Tibial artery (tissue), 4 donors: ENCODE measurements around the gene GPRC5D.

Experiments
- DNase-seq, 2 donors: peaks; one replicate each; pipeline ENCODE4 v3.0.0-alpha.2; 2019
- H3K27ac ChIP-seq, 2 donors: fragments of 200-600 bp; sonication (generic) in 1 of 2; 1 replicate in 1 of 2; 2 replicates in 1 of 2; pipeline ENCODE4 v1.5.1; 2018 to 2019; ENCODE audit warnings: mild to moderate bottlenecking in 1 of 2
- H3K27me3 ChIP-seq, 2 donors: fragments of 200-600 bp; sonication (generic) in 1 of 2; one replicate each; pipeline versions ENCODE4 v1.5.1 to v1.6.0; 2016 to 2019
- H3K36me3 ChIP-seq, 3 donors: fragments of 200-600 bp; sonication (generic) in 2 of 3; one replicate each; pipeline ENCODE4 v1.5.1; 2016 to 2019; ENCODE audit warnings: mild to moderate bottlenecking in 2 of 3
- H3K4me1 ChIP-seq, 4 donors: fragments of 200-600 bp; sonication (generic) in 2 of 4; 1 replicate in 3 of 4; 2 replicates in 1 of 4; pipeline ENCODE4 v1.5.1; 2016 to 2019
- H3K4me3 ChIP-seq, 2 donors: fragments of 200-600 bp; sonication (generic) in 1 of 2; 1 replicate in 1 of 2; 2 replicates in 1 of 2; pipeline ENCODE4 v1.5.1; 2018 to 2019; ENCODE audit warnings: mild to moderate bottlenecking in 2 of 2
- H3K9me3 ChIP-seq, 3 donors: fragments of 200-600 bp; sonication (generic) in 1 of 3; one replicate each; pipeline ENCODE4 v1.5.1; 2016 to 2019
- intact Hi-C: fragments of 100-400 bp; cut with DNase I; formaldehyde crosslinking; loops from one replicate; pipeline ENCODE4 v1.15.0; 2023; ENCODE audit warnings: low total_unique reads
- TF ChIP-seq, protein P1 (sequence below), 2 experiments: fragments of 200-600 bp in 1 of 2; fragments of 450-650 bp in 1 of 2; IDR thresholded peaks; one replicate each; pipeline ENCODE4 v1.5.1; 2017 to 2019; ENCODE audit warnings: antibody characterized with exemption in 2 of 2, mild to moderate bottlenecking in 1 of 2, moderate library complexity in 1 of 2

The GPRC5D gene

DNA sequence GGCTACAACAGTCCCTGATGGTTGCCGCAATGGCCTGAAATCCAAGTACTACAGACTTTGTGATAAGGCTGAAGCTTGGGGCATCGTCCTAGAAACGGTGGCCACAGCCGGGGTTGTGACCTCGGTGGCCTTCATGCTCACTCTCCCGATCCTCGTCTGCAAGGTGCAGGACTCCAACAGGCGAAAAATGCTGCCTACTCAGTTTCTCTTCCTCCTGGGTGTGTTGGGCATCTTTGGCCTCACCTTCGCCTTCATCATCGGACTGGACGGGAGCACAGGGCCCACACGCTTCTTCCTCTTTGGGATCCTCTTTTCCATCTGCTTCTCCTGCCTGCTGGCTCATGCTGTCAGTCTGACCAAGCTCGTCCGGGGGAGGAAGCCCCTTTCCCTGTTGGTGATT lies 43.7 kb downstream of the GPRC5D start:
- peak in 1 of 2 donors; percentile 45 for DNase-seq
- H3K36me3 ChIP-seq, result peaks cover 12 to 28% (median 18%) of the 10 kb centered on the region in 3 donors
- H3K4me3 ChIP-seq, result no peak overlapping the region

DNA sequence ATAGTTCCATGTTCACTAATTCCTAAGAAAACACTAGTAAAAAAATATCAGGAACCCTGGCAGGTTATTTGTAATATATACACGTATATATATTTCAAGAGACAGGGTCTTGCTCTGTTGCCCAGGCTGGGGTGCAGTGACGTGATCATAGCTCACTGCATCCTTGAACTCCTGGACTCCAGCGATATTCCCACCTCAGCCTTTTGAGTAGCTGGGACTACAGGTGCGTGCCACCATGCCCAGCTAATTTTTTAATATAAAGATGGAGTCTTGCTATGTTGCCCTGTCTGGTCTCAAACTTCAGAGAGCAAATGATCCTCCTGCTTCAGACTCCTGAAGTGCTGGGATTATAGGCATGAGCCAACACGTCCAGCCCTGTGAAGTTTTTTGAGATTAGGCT lies 44.4 kb downstream of the GPRC5D start:
- DNase-seq, result peak in 1 of 2 donors; percentile 31
- H3K27me3 ChIP-seq, result no peaks in the 10 kb centered on the region
- no peak overlapping the region for H3K27ac ChIP-seq
- H3K4me1 ChIP-seq, result peaks cover 0 to 40% (median 20%) of the 10 kb centered on the region in 4 donors
- intact Hi-C loops, result no loop called here
- peaks cover 5 to 21% (median 11%) of the 10 kb centered on the region in 3 donors for H3K36me3 ChIP-seq
- no peaks in the 10 kb centered on the region for H3K9me3 ChIP-seq
- TF ChIP-seq, protein P1, sequence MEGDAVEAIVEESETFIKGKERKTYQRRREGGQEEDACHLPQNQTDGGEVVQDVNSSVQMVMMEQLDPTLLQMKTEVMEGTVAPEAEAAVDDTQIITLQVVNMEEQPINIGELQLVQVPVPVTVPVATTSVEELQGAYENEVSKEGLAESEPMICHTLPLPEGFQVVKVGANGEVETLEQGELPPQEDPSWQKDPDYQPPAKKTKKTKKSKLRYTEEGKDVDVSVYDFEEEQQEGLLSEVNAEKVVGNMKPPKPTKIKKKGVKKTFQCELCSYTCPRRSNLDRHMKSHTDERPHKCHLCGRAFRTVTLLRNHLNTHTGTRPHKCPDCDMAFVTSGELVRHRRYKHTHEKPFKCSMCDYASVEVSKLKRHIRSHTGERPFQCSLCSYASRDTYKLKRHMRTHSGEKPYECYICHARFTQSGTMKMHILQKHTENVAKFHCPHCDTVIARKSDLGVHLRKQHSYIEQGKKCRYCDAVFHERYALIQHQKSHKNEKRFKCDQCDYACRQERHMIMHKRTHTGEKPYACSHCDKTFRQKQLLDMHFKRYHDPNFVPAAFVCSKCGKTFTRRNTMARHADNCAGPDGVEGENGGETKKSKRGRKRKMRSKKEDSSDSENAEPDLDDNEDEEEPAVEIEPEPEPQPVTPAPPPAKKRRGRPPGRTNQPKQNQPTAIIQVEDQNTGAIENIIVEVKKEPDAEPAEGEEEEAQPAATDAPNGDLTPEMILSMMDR (IDR thresholded peaks at IDR 0.05), result no peak
- no peak overlapping the region for H3K4me3 ChIP-seq

More for the DNA sequence above, 43.7 kb downstream of the GPRC5D start:
- Histone ChIP-seq H3K27ac (no peak overlapping the region), H3K4me1 (peaks cover 0 to 33% (median 19%) of the 10 kb centered on the region in 4 donors), H3K27me3 (no peaks in the 10 kb centered on the region), H3K9me3 (no peaks in the 10 kb centered on the region)
- intact Hi-C loops, result no loop called here
- TF ChIP-seq, protein P1 (IDR thresholded peaks at IDR 0.05), result no peak

DNA sequence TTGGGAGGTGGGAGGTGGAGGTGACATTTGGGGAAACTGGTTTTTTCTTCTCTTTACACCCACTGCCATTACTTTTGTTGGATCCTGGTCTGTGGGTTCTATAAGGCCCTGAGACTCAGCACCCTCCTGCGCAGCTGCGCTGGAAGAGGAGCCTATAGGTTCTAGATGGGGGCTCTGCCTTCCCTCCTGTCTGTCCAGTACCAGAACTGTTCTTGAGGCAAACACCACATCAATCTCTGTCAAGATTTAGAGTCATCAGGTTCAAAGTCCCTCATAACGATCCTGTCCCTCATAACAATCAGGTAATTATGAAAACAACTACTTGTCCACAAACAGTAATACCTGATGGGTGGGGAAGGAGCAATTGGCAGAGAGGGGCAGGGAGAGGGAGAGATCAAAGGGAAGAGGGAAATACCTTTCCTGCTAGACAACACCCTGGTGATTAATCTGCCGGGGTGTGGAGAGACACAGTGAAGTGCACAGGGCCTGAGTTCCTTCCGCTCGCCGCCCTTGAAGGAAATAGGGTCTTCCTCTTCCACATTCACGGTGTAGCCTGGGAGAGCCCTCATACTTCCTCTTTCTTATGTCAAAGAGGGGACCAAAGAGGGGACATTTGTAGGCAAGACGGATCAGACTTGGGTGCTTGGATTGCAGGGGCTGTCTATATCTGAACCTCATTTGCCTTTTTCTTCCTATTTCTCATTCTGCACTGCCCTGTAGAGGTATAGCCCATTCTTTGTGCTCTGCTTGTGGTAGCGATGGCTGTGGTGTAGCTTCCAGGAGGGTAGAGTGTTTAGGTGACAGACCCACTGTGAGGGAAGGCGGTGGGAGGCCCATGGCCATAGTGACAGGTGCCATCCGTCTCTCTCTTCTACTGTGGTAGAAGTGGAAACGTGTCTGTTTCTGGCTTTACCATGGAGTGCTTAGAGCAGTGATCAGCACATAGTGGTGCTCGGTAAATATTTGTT lies 48.0 kb downstream of the GPRC5D start:
- DNase-seq, result peak in 1 of 2 donors; percentile 27
- H3K36me3 ChIP-seq, result peaks cover 0 to 7% (median 7%) of the 10 kb centered on the region in 3 donors
- intact Hi-C loops, result no loop called here
- H3K4me3 ChIP-seq, result no peak overlapping the region
- TF ChIP-seq, protein P1 (IDR thresholded peaks at IDR 0.05), result no peak
- H3K27ac ChIP-seq, result peak overlapping the region; percentile 86 to 88
- H3K9me3 ChIP-seq, result no peaks in the 10 kb centered on the region
- H3K4me1 ChIP-seq, result peaks cover 0 to 59% (median 30%) of the 10 kb centered on the region in 4 donors
- no peaks in the 10 kb centered on the region for H3K27me3 ChIP-seq

DNA sequence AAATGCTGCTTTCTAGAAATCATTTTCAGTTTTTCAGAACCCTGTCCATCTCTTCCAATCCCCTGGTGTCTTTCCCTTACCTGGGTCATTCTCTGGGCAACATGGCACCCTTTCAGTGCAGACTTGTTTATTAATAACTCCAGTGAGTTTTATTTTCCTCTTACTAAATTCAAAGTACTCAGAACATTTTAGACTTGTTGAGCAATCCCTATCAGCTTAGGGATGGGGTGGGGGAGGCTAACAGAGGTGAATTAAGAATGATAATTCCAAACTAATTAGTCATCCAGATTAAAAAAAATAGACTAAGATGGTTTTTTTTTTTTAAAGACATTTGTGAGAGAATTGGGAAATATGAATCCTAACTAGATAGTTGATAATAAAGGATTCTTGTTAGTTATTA lies 49.9 kb downstream of the GPRC5D start:
- TF ChIP-seq, protein P1 (IDR thresholded peaks at IDR 0.05), result no peak
- H3K9me3 ChIP-seq, result no peaks in the 10 kb centered on the region
- intact Hi-C loops, result no loop called here
- no peaks in the 10 kb centered on the region for H3K36me3 ChIP-seq
- H3K4me3 ChIP-seq, result peak overlapping the region; percentile 31 to 41
- no peaks in the 10 kb centered on the region for H3K27me3 ChIP-seq
- peak overlapping the region; percentile 86 to 88 for H3K27ac ChIP-seq
- DNase-seq, result peak in 1 of 2 donors; percentile 48
- peaks cover 0 to 72% (median 35%) of the 10 kb centered on the region in 4 donors for H3K4me1 ChIP-seq

DNA sequence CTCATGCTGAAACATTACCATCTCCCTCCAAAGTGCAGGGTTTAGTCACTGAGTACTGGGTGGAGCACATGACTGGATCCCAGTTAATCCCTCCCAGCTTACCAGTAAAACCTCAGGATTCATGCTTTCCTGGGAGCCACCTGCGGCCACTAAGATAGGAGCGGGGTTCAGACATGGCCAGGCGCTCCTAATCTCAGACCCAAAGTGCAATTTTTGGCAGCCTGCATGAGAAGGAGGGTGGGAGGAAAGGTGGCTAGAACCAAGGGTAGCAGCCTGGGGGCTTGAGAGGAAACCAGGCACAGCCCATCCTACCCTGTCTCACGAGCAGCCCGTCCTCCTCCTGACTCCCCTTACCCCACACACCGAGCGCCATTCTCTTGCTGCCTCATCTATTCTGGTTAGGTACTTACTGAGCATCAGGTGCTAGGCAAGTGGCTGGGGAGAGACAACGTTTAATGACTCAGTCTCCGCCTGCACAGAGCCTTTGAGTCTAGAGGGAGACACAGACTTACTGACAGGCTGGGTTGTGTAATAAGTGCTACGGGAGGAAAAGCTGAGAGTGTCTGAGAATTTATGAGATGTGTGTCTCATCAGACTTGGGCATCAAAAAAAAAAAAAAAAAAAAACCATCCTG lies 50.7 kb downstream of the GPRC5D start:
- Histone ChIP-seq H3K4me3 (peak overlapping the region; percentile 17 to 41), H3K9me3 (no peaks in the 10 kb centered on the region), H3K27me3 (no peaks in the 10 kb centered on the region), H3K36me3 (no peaks in the 10 kb centered on the region), H3K27ac (peak overlapping the region; percentile 86 to 88), H3K4me1 (peaks cover 0 to 80% (median 35%) of the 10 kb centered on the region in 4 donors)
- intact Hi-C loops, result no loop called here
- DNase-seq, result peak; percentile 85 to 87
- TF ChIP-seq, protein P1 (IDR thresholded peaks at IDR 0.05), result no peak
